CD1c-positive myeloid dendritic cell (primary cell): Measurements from ENCODE around the gene OGFR.

Experiments
- DNase-seq: peaks from one replicate; pipeline ENCODE4 v3.0.0-alpha.2; 2016; ENCODE audit errors: extremely low spot score

OGFR gene, protein sequence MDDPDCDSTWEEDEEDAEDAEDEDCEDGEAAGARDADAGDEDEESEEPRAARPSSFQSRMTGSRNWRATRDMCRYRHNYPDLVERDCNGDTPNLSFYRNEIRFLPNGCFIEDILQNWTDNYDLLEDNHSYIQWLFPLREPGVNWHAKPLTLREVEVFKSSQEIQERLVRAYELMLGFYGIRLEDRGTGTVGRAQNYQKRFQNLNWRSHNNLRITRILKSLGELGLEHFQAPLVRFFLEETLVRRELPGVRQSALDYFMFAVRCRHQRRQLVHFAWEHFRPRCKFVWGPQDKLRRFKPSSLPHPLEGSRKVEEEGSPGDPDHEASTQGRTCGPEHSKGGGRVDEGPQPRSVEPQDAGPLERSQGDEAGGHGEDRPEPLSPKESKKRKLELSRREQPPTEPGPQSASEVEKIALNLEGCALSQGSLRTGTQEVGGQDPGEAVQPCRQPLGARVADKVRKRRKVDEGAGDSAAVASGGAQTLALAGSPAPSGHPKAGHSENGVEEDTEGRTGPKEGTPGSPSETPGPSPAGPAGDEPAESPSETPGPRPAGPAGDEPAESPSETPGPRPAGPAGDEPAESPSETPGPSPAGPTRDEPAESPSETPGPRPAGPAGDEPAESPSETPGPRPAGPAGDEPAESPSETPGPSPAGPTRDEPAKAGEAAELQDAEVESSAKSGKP

DNA sequence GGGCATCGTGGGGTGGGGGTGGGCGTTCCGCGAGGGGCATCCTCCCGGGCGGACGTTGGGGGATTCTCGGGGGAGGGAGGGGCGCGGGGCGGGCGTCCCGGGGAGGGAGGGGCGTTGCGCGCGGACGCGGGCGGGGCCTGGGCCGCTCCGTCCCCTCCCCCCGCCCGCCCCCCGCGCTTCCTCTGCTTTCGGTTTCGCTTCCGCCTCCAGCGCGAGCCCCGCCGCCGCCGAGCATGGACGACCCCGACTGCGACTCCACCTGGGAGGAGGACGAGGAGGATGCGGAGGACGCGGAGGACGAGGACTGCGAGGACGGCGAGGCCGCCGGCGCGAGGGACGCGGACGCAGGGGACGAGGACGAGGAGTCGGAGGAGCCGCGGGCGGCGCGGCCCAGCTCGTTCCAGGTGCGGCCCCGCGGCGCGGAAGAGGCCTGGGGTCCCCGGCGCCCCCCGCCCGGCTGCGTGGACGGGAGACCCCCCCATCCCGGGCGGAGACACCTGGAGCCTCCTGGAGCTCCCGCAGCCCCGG lies at the start of gene OGFR:
TSS of gene OGFR (plus strand) at position 209 of the 528 bp plus-strand sequence. CDS start at position 234, 25 bp downstream.
- peak; percentile 67 for DNase-seq

DNA sequence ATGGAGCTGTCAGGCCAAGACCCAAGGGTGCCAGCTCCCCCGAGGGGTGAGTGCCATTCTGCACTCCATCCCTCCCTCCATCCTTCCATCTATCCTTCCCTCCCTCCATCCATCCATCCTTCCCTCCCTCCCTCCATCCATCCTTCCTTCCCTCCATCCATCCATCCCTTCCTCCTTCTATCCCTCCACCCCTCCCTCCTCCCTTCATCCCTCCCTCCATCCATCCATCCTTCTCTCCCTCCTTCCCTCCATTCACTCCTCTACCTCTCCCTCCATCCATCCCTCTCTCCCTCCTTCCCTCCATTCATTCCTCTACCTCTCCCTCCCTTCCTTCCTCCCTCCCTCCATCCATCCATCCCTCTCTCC lies 49.7 kb upstream of the OGFR start:
- DNase-seq: no peak

DNA sequence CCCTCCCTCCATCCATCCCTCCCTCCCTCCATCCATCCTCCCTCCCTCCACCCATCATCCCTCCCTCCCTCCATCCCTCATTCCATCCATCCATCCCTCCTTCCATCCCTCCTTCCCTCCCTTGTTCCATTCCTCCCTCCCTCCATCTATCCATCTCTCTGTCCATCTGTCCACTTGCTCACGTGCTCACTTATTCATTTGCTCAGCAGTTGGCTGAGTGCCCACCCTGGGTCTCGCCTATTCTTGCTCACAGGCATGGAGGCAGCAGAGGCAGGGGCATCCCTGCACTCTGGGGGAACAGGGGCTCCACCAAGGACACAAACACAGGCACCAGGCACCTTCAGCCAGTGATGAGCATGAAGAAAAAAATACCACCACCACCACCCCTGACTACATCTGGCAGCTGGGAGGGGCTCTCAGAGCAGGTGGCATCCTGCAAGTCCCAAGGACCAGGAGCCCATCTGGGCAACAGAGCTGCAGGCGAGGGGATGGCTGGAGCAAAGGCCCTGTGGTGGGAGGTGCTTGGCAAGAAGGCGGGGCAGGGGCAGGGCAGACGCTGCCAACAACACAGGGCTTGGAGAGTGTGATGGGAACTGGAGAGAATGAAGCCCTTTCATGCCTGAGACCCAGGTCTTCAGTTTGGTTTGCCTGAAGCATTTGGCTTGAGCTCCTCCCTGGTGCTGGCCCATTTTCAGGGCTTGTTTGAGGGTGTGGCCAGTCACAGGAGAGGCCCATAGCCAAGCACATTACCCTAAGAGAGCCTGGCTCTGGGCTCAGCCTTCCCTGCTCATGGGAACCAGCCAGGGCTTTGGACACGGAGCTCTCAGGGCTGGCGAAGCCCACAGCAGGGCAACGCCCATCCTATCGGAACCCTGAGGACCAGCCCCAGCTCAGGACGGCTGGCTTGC lies 48.6 kb upstream of the OGFR start:
- no peak for DNase-seq

DNA sequence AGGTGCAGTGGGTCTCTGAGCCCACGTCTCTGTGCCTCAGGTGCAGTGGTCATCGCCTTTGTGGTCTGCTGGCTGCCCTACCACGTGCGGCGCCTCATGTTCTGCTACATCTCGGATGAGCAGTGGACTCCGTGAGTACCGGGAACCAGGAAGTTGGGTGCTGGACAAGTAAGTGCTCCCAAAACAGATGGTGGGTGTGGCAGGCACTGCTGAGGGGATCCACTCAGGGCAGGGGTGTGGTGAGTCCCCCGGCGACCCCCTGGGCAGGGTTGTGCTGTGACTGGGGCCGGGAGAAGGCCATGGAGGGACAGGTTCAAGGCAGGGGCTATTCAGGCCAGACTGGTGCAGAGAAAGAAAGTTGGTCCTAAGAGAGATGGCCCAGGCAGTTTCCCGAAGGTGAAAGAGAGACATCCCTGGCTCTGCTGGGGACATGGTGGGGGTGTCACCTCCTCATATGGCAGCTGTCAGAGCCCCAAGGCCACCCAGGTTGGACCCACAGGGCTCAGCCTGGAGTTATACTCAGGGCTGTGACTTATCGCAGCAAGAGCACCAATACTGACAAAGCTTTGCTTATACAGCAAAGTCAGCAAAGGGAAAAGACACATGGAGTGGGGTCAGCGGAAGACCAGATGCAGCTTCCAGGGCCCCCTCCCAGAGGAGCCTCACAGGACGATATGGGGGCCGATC lies 46.3 kb upstream of the OGFR start:
- no peak for DNase-seq

DNA sequence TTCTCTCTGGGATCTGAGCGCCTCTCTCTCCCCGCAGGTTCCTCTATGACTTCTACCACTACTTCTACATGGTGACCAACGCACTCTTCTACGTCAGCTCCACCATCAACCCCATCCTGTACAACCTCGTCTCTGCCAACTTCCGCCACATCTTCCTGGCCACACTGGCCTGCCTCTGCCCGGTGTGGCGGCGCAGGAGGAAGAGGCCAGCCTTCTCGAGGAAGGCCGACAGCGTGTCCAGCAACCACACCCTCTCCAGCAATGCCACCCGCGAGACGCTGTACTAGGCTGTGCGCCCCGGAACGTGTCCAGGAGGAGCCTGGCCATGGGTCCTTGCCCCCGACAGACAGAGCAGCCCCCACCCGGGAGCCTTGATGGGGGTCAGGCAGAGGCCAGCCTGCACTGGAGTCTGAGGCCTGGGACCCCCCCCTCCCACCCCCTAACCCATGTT lies 44.6 kb upstream of the OGFR start:
- DNase-seq: no peak

DNA sequence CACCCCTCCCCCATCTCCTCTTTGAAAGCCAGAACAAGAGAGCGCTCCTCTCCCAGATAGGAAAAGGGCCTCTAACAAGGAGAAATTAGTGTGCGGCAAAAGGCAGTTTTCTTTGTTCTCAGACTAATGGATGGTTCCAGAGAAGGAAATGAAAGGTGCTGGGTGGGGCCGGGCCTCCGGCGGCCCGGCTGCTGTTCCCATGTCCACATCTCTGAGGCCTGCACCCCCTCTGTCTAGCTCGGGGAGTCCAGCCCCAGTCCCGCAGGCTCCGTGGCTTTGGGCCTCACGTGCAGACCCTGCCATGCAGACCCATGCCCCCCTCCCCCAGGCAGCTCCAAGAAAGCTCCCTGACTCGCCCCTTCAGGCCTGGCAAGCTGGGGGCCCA lies 44.2 kb upstream of the OGFR start:
- DNase-seq: no peak

DNA sequence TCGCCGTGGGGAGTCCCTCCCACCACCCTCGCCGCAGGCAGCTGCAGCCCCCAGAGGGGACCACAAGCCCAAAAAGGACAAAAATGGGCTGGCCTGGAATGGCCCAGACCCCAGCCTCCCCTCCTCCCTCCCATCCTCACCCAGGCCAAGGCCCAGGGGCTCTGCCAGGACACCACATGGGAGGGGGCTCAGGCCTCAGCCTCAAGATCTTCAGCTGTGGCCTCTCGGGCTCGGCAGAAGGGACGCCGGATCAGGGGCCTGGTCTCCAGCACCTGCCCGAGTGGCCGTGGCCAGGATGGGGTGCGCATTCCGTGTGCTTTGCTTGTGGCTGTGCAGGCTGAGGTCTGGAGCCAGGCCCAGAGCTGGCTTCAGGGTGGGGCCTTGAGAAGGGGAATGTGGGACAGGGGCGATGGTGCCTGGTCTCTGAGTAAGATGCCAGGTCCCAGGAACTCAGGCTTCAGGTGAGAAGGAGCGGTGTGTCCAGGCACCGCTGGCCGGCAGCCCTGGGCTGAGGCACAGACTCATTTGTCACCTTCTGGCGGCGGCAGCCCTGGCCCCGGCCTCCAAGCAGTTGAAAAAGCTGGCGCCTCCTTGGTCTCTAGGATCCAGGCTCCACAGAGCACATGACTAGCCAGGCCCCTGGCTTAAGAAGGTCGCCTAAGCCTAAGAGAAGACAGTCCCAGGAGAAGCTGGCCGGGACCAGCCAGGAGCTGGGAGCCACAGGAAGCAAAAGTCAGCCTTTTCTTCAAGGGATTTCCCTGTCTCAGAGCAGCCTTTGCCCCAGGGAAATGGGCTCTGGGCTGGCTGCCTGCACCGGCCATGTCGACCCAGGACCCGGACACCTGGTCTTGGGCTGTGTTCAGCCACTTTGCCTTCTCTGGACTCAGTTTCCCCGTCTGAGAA lies 43.5 kb upstream of the OGFR start:
- DNase-seq: no peak

DNA sequence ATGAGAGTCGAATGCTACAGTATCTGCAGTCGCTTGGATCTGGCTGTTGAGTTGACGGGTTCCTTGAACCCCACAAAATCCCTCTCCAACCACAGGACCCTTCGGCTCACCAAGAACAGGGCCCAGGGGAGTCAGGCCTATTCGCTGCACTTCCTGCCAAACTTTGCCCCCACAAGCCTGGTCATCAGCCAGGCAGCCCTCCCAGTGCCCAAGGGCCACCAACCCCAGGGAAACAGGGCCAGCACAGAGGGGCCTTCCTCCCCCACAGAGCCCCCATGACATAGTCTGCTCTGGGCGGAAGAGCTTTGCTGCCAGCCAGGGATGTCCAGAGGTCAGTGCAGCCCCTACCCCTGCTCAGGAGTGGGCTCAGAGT lies 42.9 kb upstream of the OGFR start:
- no peak for DNase-seq

DNA sequence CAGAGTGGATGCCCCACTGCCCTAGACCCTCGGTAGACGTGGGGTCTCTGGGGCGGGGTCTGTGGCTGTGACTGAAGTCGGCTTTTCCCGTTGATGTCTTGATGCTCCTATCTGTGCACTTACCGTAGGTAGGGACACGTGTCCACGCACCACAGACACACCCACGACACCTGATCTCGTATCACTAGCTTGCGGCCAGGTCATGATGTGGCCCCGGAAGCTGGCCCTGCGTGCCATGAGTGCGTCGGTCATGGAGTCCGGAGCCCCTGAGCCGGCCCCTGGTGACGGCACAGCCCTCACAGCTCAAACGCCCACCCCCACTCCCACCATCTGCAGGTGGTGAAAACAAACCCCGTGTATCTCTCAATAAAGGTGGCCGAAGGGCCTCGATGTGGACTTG lies 42.3 kb upstream of the OGFR start:
- no peak for DNase-seq

DNA sequence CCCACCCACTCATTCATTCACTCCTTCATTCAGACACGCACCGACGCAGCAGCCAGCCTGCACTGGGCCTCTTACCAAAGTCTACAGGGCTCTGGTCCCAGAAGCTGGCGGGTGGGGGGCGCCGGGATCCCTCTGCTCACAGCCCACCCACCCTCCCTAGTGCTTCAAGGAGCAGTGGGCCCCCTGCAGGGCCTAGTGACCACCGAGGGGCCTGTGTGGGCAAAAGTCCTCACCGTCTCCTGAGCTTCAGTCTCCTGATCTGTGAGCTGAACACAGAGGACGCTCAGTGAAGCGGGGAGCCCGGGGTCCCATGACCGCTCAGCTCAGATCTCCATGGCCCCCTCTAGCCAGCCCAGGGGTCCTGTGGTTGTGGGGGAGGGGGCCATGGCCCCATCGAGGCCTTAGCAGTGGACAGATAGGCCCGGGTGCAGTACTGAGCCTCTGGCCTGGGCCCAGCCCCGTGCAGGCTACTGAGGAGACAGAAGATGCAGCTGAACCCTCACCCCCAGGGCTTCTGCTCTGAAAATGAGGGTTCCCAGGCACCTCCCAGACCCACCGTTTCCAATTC lies 41.8 kb upstream of the OGFR start:
- DNase-seq: no peak

DNA sequence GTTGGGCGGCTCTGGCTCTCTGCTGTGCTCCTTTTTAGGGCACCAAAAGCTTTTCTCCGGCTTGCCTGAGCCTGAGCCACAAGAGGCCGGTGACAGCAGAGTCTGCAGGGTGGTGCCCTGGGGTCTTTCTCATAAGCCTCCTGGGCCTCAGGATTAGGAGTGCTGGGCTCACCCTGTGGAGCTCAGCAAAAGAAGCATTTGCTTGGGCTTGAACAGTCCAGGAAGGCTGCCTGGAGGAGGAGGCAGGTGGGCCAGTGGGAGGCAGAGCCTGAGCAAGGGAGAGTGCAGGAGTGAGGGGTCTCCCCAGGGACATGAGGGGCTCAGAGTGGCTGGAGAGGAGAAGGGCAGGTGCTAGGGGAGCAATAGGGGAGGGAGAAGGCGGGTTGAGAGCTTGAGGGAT lies 41.2 kb upstream of the OGFR start:
- no peak for DNase-seq

DNA sequence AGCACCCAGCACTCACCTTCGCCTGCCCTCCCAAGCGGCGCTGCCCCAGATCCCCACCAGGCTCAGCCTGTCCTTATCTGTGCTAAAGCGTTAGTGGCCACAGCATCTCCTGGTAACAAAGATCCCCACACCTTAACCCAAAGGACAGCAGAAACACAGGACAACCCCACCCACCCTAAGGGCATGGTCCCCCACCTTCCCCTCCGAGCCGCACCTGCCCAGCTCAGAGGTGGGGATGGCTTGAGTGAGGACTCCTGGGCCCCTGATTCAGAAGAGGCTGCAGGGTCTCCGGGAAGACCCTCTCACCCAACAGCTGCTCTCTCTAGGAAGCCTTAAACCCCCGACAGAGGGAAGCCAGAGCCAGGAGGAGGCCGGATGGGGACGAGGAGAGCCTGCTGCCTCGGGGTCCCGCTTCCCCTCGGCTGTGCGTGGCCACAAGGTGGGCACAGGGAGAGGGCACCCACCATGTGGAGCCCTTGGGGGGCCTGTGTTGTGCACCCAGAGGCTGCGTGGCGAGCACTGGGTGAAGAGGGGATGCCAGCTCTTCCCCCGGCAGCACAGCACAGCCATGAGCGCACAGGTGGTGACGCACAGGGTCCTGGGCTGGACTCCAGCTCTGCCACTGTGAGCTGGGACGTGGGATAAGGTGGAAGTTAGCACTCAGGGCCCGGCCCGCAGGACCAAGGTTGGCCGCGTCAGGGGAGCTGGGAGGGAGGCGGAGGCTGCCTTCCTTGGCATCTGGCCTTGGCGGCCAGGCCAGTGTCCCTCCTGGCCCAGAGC lies 40.3 kb upstream of the OGFR start:
- DNase-seq: no peak

DNA sequence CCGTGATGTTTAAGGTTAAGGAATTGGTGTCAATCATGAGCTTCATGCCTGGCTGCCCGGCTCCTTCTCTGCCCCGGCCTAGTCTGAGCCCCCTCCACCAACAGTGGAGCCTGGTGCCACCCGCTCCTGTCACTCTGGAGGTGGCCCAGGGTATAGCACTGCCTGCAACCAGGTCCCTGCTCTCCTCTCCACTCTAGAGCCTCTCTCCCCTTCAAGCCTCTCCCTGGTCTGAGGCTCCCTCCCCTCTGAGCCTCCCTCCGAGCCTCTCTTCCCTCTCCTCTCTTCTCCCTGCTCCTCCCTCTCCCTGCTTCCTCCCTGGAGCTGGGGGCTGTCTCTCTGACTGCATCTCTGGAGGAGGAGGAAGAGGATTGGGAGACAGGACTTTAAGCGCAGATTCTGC lies 39.6 kb upstream of the OGFR start:
- no peak for DNase-seq

DNA sequence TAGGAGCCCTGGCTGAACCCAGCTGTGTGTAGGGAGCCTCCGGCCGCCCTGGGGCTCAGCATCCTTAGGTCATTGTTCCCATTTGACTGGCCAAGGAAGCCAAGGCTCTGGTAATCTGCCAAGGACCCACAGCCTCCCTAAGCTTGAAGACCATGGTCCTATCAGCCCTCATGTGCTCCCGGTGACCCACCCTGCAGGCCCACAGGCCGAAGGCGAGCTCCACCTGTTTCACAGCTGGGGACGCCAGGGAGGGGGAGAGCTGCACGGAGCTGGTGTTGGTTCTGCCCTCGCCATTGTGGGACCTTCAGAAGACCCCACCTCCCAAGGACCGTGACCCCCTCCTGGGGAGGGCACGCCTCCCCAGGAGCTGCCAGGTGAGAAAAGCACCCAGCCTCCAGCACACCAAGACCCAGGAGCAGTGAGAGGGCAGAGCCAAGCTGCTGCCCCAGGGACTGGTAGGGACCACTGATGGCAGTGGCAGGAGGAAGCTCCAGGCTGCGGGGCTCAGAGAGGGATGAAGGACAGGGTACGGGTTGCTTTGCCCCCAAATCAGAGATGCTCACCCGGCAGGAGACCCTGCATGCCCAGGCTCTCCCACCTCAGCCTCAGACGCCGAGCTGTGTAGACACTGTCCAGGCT lies 39.1 kb upstream of the OGFR start:
- DNase-seq: no peak

DNA sequence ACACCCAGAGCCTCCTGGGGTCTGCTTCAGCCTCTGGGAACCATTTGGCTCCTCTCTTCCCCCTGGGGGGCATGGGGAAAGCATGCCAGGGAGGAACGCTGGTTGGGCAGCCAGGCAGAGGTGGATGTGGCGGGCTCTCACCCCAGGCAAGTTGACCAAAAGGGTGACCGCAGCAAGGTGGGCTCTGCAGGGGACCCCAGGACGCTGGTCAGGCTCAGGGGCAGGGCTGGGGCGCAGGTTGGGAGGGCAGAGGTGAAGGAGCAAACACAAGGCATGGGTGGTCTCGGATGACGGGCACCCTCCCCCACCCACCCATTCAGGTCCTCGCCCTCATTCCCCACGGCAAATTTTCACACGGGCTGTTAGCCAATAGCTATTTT lies 38.6 kb upstream of the OGFR start:
- no peak for DNase-seq

DNA sequence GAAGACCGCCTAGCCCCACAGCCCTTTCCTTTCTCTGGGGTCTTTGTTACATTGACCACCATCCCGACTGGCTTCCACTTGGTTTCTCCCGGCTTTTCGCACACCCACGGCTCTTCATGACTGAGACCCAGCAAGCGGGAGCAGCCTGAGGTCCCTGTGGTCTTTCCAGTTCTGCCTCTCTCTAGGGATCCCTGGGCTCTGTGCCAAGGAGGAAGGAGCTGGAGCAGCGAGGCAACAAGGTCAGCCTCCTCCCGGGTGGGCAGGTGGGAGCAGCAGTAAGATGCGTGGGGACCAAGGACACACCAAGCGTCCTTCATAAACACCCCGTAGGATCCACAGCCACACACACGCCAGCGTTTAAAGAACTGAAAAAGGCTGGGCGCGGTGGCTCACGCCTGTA lies 37.9 kb upstream of the OGFR start:
- no peak for DNase-seq

DNA sequence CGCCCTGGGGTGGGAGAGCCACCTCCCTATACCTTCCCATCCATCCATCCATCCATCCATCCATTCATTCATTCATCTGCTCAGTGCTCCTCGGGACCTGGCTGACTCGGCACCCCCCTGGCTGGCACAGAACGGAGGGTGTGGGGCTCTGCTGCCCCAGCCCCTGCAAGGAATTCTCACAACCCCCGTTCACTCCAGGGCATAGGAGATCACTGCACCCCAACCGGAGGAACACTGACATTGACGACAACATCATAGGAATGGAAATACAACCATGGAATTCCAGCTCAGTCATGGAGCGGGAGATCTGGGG lies 36.4 kb upstream of the OGFR start:
- no peak for DNase-seq

DNA sequence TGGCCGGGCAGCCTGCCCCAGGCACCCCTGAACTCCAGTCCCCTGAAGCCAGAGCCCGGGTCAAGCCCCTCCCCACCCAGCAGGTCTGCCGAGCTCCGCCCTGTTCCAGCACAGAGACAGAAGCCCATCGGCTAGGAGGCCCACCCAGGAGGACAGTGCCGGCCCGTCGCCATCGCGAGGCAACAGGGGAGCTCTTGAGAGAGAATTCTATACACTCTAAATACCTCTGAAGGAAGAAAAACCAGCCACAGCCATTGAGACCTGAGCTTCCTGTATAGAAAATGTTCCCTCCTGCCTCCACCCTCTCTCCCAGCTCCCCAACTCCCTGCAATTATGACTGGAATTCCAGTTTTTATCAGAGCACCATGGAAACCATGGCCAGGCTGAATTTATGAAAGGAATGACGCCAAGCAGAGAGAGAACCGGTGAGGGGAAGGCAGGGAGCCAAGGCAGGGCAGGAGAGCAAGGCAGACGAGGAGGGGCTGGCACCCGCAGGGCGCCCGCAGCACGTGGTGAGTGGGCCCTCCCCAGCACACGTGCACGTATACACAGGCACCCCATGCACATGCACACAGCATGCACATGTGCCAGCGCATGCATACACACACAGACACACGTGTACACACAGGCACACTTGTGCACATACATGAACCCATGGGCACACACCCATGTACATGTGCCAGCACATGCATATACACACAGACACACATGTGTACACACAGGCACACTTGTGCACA lies 35.9 kb upstream of the OGFR start:
- DNase-seq: no peak
